RKO (cell line): Measurements from ENCODE around the gene PEX6.

Experiments
- DNase-seq: peaks from one replicate; pipeline ENCODE4 v3.0.0-alpha.2; 2016; ENCODE audit warnings: low spot score

Gene PEX6

GRCh38 chr6:42935322-42935721 is 43.7 kb downstream of the PEX6 start:
- DNase-seq, result no peak

GRCh38 chr6:42933205-42933604 is 45.8 kb downstream of the PEX6 start:
- DNase-seq, result no peak

- no peak for DNase-seq
Measured at GRCh38 chr6:42932412-42932811, 46.6 kb downstream of the PEX6 start.

GRCh38 chr6:42929821-42930360 is 49.1 kb downstream of the PEX6 start:
- DNase-seq, result peak; percentile 76

- DNase-seq, result peak; percentile 98
Measured at GRCh38 chr6:42928986-42929820, 49.8 kb downstream of the PEX6 start, which contains the start of gene CNPY3. TSS of gene CNPY3 (plus strand) at chr6:42929480. CDS start at chr6:42929571, 91 bp downstream.

- no peak for DNase-seq
Measured at GRCh38 chr6:42925248-42925857, 53.6 kb downstream of the PEX6 start.

GRCh38 chr6:42923666-42924065 is 55.3 kb downstream of the PEX6 start:
- no peak for DNase-seq

GRCh38 chr6:42921801-42922200 is 57.2 kb downstream of the PEX6 start:
- DNase-seq, result no peak

- DNase-seq, result no peak
Measured at GRCh38 chr6:42916288-42916687, 62.7 kb downstream of the PEX6 start.

GRCh38 chr6:42915732-42916131 is 63.2 kb downstream of the PEX6 start, which contains the start of gene PTCRA:
TSS of gene PTCRA (plus strand) at chr6:42916053. CDS start at chr6:42916070, 17 bp downstream.
- no peak for DNase-seq

GRCh38 chr6:42914546-42914945 is 64.4 kb downstream of the PEX6 start:
- DNase-seq, result no peak
